Mesenteric fat pad (tissue), 1 donor: ENCODE data around the gene STPG3. TPM values are rescaled to one million over a fixed set of nuclear protein-coding genes. Genes with fewer than 3 reads are reported as not detected.

ENCODE experiments used
- DNase-seq: peaks from one replicate; pipeline ENCODE4 v3.0.0-alpha.2; 2020; ENCODE audit warnings: low spot score
- total RNA-seq: library from RNA; stranded (reverse); fragmentation: NEBNext Ultra II Directional; extraction: Animal tissue kit (Norgen Biotek cat#: 25700); gene quantifications from one replicate; pipeline ENCODE4 v1.2.1, GENCODE V29; 2021
- donor health status: DM: yes; HTN: yes; CAD: no.

The STPG3 gene
- total RNA-seq, 1 donor from 2014 or later: not detected

DNA sequence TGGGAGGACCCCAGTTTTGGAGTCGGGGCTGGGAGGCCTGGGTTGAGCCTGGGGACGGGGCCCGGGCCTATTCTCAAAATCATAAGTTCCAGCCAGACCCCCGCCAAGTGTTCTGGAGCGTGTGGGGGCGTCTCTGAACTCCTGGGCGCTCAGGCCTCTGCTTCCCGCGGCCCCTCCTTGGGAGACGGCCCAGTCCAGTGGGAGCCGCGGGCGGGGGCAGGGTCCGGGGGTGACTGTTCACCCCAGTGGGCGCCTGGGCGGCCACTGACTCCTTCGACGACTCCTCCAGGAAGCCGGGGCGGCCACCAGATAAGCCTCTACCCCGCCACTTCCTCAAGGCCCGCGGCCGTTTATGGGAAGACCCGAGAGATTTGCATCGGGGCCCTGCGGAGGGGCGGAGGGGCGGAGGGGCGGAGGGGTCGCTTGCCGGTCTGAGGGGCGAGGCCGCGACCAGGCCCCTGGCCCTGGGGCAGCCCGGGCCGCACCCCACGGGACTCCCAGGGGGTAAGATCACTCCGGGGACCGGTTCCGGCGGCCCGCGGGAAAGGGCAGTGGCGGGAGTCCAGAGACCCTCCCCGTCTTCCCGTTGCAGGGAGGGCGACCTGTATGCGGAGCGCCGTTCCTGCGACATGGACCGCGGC is 27.1 kb downstream of the STPG3 start:
- peak; percentile 90 for DNase-seq

DNA sequence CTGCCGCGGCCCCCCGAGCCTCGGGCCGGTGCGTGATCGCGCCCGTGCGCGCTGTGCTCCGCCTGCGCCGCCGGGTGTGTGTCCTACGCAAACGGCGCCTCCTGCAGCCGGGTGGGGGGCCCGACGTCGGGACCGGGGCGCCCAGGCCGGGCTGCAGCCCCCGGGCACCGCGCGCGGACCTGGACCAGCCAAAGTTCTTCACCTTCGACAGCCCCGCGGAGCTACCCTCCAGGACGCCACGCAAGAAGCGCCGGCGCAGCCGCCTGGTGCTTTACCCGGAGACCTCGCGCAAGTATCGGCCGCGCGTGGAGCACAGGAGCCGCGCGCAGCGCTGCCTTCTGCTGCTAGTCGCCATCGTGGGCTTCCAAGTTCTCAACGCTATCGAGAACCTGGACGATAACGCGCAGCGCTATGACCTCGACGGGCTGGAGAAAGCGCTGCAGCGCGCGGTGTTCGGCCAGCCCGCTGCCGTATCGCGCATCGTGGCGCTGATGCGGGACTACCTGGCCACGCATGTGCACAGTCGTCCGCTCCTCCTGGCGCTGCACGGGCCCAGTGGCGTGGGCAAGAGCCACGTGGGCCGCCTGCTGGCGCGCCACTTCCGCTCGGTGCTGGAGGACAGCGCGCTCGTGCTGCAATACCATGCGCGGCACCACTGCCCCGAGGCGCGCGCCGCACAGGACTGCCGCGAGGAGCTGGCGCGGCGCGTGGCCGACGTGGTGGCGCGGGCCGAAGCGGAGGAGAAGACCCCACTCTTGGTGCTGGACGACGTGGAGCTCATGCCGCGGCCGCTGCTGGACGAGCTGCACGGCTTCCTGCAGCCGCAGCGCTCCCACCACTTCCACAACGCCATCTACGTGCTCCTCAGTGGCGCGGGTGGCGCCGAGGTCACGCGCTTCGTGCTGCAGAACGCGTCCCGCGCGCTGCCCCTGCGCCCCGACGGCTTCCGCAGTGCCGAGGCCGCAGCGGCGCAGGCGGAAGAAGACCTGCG is 27.9 kb downstream of the STPG3 start:
- DNase-seq: peak; percentile 89

DNA sequence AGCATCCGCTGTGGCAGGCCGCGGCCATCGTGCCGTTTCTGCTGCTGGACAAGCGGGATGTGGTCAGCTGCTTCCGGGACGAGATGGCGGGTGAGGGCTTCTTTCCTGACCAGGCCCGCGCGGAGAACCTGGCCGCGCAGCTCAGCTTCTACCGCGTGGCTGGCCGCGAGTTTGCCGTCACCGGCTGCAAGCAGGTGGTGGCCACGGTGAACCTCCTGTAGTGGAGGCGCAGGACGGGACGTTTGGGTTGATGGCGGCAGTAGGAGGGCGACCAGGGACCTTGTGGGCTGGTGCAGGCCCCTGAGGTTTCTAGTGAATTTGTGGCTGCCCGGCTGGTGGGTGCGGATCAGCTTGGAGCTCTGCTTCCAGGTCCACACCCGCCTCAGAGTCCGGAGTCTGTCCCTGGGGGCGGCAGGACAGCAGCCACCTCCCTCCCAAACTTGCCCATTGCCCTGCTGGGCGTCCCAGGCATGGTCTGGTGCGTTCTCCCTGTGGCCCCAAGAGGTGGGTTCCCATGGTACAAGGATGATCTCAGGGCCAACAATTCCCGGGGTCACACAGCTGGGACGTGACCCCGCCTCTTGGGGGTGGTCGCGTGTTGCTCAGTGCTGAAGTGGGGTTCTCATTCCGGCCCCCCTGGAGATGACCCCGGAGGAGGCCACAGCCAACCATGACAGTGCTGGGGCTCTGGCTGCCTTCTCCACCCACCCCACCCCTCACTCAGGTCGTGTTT is 28.8 kb downstream of the STPG3 start:
- no peak for DNase-seq

DNA sequence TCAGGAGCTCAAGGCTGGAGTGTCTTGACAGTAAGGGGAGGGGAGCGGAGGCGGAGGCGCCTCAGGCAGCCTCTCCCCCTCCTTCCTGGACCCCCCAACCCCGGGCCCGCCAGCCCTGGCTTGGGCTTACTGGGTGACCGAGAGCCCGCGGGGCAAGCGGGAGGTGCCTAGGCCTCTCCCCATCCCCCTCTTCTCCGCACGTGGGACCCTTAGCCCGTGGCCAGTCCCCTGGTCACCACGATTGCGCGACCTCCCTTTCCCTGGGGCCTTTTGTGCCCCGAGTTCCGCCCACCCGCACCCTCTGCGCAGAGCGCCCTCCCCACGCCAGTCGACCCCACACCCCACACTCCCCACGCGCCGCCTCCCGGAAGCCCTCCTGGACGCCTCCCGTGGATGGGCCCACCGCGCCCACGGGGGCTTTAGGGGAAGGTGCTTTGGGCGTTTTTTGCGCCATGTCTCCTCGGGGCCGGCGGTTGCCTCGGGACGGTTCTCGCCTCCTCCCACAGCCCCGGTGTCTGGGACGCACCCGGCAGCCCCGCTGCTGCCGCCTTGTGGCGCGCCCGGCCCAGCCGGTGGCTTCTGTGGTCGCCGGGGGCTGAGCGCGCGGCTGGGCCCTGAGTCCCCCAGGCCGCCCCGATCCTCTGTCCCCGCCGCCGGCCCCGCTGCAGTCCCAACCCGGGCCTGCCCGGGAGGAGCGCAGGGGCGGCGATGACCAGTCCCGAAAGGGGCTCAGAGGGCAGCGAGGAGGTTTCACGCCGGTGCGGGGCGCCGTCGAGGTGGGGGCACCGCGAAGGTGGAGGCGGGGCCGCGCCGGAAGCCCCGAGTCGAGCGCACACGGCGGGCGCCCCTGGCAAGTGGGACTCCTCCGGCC is 29.6 kb downstream of the STPG3 start:
- DNase-seq: no peak

DNA sequence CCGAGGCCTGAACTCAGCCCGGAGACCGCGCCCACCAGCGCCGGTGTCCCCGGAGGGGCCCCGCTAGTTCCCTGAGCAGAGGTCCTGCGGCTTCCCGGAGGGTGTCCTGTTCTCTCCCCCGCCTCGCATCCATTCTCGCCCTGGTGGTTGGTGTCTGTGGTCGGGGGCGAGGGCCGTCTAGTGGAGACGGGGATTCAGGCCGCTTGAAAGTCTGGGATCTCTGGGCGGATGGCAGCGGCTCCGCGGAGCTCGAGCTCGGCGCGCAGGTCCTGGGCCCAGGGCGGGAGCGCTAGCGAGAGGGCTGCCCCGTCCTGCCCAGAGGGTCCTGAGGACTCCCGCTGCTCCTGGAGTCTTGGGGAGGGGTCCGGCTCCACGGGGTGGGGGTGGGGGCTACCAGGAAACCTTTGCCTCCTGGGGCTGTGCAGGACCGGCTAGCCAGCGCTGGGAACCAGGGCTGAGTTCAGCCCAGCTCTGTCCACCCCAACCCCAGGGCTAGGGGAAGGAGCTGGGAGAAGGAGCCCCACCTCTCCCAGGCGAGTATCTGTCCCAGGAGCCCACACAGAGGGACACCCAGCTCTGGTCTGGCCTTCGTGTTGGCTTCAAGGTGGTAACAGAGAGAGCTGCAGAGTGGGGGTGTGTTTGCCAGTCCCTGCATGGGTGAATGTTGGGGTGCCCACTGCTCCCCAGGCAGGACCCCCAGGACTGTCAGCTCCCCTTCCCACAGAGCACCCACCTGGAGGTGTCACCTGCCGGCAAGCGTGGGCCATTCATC is 30.4 kb downstream of the STPG3 start:
- DNase-seq: no peak

DNA sequence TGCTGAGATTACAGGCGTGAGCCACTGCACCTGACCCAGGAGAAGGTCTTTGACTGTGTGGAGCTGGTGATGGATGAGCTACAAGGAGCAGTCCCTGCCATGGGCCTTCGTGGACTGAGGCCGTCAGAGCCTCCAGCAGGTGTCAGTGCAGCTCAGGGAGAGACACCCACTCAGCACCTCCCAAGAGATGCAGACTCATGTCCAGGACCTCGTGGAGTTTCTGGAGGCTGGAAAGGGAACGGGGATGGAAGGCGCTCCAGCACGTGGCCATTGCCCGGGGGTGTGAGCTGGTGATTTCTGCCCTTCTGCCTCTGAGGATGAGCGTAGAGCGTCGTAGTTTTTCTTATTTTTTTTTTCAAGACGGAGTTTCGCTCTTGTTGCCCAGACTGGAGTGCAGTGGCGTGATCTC is 35.9 kb downstream of the STPG3 start:
- DNase-seq: no peak

DNA sequence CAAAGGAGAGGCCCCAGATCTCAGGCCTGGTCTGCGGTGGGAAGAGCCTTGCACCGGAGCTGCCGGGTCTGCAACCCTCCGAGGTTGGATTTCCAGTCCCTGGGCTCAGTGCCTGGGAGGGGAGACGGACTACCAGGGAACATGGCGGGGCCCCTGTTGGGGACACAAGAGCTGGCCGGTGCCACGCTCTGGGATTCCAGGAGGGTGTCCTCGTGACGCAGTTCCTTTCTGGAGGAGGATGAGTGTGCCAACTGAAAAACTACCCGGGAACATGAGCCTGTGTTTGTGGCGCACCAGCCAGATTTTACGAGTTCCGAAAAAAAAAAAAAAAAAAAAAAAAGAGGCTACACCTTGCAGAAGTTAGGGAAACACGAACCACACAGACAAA is 42.0 kb downstream of the STPG3 start:
- DNase-seq: no peak

DNA sequence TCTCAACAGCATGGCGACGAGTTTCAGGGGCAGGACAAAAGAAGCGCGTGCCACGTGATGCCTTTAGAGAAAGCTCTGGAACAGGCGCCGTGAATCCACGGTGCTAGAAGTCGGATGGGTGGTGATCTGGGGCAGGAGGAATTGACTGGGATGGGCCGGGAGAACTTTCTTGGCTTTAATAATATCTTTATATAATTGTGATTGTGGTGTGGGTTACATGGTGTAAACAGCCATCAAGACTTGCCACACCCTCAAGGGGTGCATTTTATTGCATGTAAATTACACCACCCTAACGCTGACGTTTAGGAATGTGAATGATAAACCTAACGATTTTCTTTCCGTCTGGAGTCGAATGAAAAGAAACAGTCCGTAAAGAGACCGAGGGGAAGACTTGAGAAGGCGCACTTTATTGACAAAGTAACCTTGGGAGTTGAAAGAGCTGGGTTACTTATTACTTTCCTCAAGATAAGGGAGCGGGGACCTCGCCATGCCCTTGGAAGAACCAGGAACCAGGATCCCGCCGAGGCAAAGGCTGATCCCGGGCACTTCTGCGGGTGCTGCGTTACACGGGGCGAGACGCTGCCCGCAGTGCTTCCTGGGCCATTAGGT is 42.5 kb downstream of the STPG3 start:
- DNase-seq: no peak

DNA sequence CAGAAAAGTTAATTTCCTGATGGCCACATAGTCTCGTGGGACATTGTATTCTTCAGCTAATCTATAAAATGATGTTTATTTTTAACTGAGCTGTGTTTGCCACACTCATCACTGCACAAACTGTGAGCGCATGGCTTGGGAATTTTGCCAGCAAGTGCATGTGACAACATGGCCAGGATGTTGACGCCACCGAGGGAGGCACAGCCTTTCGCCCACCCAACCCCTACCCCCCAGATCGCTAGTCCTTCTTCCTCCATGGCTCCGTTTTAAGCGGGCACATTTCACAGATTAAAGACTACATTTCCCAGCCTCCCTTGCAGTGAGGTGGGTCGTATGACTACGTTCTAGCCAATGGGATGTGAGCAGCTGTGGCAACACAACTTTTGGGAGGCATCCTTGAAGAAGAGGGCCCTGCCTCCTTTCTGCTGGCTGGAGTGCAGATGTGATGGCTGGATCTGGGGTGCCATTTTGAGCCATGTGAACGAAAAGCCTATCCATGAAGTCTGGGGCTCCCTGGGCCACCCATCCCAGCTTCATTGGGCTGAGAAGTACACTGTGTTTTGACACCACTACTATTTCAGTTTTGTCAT is 43.1 kb downstream of the STPG3 start:
- DNase-seq: no peak

DNA sequence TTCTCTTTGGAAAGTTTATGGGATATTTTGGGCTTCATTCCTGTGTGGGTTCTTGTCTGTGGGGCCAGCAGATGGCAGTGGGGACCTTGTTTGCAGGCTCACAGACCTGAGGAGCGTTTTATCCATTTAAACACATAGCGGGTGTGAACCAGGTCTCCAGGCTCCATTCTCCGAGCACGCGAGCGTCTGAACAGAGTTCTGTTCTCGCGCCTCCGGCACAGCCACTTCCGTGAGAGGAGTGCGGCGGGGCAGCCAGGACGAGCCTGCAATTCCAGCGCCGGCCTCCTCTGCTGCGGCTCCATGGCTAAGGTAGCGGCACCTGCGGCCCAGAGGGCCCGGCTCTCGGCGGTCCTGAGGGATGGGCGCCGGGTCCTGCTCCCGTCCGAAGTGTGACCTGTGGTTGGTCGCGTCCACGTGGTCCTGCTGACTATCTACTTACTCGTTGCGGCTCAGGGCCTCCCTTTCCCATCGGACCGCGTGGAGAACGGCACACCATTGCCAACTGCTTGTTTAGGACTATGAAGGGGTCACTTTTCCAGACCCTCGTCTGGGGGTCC is 43.7 kb downstream of the STPG3 start:
- DNase-seq: no peak

DNA sequence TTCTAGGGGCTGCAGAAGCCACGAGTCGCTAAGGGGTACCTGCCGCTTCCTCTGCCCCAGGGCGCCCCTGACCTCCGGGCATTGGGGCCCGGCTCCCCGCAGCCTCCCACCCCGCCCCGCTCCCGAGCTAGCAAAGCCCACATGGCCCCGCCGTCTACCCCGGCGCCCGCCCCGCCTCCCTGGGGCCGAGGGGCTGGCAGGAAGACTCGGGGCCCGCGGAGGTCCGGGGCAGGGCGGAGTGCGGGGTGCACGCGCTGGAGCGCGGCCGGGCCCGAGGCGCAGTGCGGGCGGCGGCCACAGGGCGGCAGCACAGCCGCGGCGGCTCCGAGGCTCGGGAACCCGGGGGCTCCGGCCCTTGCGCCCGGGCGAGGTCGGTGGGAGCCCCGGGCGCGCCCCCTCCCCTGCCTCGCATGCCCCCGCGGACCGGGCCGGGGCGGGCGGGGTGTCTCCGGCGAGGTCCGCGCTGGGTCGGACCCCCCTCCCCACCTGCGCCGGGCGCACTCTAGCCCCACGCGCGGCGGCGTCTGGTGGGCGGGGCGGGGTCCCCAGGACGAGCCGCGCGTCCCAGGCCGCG is 44.2 kb downstream of the STPG3 start:
- no peak for DNase-seq

DNA sequence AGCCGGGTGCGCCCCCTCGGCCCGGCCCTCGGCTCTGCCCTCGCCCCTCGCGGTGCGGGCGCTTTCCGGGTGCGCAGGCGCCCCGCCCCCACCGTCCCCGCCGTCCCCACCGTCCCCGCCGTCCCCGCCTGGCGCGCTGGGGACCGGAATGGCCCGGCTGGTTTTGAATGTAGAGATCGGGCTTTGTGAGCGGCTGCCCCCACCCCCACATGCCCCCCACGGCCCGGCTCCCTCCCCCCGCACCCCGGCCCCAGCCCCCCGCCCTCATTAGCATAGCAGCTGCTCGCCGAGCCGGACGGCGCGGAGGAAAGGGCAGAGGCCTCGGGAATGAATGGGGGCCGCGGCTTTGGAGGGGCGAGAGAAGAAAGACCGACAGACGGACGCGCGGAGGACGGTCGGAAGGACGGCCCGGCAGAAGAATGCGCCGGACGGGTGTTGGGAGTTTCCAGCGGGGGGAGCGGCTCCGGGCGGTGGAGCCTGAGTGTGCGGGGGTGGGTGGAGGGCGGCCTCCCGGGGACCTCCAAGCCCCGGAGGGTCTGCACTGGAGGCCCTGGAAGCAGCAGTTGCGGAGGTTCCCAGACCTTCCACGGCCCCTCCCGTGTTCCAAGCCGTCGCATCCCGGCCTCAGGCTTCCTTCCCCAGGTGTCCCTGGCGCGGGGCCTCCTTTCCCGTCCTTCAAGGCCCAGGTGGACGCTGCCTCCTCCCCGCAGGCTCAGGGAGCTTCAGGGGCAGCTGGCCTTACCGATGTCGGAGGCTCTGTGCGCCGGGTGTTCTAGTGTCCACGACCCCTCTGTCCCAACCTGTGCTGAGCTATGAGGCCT is 45.0 kb downstream of the STPG3 start:
- no peak for DNase-seq

DNA sequence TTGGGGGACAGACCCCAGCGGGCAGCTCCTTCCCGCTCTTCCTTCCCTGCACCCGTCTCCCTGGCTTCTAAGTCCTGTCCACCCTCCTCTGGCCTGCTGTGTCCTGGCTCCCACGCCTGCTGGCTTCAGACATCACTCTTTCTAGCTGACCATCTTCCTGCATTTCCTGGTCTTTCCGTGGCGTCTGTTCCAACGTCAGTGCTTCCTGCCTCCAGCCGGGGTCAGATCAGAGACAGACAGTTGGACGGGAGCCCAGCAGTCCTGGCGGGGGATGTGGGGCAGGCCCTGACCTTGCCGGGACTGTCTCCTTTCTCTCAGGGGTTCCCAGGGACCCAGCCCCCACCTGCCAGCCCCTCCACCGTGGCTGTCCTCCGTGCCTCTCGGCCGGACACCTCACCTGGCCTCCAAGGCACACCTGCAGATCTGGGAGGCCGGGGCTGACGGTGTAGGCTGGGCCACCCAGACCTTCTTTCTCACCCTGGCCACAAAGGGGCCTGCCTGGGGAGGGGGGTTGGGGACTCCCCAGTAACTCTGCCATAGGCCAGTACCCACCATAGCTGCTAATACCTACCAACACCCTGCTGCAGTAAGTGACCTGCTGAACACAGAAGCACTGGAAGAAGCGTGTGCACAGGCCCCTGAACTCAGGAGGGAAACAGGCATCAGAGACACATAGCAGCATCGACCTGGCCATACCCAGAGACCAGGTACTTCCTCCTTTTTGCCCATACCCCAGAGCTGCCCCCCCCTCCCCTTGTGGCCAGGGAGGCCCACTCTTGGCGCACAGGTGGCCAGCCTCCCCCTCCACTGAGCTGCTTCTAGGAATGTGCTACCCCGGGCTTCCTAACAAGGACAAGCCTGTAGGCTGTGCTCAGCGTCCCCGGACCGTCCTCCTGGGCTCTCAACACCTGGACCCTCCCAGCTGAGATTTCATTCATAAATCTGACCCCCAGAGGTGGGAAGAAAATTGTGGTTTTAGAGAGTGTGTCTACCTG is 45.9 kb downstream of the STPG3 start:
- DNase-seq: no peak

DNA sequence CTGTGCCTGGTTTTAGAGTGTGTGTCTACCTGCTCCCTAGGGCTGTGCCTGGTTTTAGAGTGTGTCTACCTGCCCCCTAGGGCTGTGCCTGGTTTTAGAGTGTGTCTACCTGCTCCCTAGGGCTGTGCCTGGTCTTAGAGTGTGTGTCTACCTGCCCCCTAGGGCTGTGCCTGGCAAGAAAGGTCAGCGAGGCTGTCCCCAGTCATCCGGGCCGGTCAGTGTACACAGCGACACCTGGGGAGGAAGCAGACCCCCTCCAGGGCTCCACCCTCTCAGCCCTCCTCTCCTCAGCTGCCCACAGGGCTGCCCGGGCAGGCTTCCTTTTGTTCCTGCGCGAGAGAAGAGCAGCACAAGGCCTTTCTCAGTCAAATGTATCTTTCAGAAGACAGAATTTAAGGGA is 46.9 kb downstream of the STPG3 start:
- DNase-seq: no peak

DNA sequence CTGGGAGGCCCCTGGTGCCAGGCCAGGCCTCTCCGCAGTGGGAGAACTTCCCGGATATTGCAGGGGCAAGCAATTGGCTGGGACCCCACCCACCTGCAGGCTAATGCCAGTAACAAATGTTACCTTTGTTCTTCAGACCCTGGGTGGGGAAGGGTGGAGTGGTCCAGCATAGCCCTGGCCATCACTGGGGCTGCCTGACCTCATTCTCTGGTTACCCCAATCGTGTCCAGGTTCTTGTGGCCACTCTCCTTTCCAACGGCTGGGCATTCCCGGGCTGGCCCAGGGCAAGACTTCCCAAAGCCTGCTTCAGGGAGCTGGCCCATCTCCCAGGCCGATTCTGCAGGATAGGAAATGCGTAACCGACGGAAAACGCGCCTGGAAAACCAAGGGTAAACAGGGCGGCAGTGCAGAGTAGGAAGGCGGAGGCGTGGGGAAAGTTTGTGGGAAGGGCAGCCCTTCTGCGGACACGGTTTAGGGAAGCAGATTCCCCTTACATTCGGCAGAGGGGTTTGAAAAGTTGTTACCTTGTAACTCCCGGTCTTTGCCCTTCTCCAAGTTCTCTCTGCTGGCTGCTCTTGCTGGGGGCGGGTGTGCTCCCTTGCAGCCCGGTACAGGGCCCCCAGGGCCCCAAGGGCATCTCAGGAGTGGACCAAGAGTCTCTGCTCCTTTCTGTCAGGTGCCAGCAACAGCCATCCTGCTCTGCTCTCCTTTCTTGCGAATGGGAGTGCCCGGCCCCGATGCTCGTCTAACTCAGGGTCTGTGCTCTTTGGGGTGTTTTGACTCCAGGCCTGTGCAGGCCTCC is 47.5 kb downstream of the STPG3 start:
- DNase-seq: no peak

DNA sequence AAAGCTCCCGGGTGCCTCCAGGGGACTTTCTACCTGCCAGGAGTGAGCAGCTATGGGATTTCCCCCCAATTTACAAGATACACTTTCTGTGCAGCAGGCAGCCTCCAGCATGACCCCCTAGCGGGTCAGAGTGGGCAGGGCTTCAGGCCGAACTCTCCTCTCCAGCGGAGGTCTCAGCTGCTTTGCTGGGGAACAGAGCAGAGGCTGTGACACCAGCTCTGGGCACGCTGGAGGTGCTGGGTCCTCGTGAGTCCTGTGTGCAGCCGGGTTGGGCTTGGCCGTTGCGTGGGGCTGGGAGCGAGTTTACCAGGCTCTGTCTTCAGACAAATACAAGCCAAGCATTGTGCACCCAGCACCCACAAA is 48.1 kb downstream of the STPG3 start:
- DNase-seq: no peak
